ENCODE measurements around the gene RMND1.
"Not testable (repeated sequence)": the region's sequence is repeated elsewhere in the genome, so short reads cannot be mapped to it uniquely, and the experiment has no call there.

The RMND1 gene

GRCh38 chr6:151451950-151452749 is at the start of gene RMND1:
Gene RMND1 (minus strand): TSS chr6:151452126. CDS start chr6:151445811, 6,315 bp downstream.
- peak; percentile 97 to 99 (median 98) for DNase-seq (ENCODE audit: low read depth in 3 of 3)

GRCh38 chr6:151499551-151499950 is 47.6 kb upstream of the RMND1 start:
- no peak for DNase-seq (ENCODE audit: low read depth in 3 of 3)

DNA sequence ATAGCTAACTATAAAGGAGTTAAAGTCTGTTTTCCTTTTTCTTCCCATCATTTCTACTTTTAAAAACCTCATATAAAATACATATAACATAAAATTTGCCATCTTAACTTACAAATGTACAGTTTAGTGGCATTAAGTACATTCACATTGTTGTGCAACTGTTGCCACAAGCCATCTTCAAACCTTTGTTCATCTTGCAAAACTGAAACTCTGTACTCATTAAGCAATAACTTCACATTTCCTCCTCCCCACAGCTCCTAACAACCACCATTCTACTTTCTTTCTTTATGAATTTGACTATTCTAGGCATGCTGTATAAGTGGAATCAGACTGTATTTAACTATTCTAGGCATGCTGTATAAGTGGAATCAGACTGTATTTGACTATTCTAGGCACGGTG is 46.4 kb upstream of the RMND1 start:
- DNase-seq (ENCODE audit: low read depth in 3 of 3), result no peak

GRCh38 chr6:151497905-151498304 is 46.0 kb upstream of the RMND1 start:
- no peak for DNase-seq (ENCODE audit: low read depth in 3 of 3)

DNA sequence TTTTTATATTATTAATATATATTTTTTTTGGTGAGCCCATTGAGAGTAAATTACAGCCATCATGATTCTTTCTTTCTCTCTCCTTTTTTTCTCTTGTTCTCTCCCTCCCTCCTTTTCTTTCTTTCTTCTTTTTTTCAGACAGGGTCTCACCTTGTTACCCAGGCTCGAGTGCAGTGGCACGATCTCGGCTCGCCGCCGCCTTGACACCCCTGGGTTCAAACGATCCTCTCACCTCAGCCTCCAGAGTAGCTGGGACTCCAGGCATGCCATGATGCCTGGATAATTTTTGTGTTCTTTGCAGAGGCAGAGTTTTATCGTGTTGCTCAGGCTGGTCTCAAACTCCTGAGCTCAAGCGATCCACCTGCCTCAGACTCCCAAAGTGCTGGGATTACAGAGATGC is 43.5 kb upstream of the RMND1 start:
- no peak for DNase-seq (ENCODE audit: low read depth in 3 of 3)

DNA sequence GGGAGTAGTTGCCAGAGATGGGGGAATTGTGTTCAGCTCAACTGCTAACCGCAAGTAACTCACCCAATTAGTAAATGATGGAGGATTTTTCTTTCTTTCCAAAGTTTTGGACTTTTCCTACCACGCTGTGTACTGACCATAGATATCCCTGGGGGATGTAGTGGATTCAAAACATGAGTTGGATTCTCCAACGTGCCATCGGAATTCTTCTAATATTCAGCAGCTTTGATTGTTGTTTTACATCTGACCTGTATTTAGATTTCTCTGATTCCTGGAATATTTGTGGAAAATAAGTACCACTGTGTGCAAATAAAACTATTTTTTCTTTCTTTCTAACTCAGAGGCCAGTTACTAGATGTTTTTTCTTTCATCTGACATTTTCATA is 43.0 kb upstream of the RMND1 start:
- no peak for DNase-seq (ENCODE audit: low read depth in 3 of 3)

DNA sequence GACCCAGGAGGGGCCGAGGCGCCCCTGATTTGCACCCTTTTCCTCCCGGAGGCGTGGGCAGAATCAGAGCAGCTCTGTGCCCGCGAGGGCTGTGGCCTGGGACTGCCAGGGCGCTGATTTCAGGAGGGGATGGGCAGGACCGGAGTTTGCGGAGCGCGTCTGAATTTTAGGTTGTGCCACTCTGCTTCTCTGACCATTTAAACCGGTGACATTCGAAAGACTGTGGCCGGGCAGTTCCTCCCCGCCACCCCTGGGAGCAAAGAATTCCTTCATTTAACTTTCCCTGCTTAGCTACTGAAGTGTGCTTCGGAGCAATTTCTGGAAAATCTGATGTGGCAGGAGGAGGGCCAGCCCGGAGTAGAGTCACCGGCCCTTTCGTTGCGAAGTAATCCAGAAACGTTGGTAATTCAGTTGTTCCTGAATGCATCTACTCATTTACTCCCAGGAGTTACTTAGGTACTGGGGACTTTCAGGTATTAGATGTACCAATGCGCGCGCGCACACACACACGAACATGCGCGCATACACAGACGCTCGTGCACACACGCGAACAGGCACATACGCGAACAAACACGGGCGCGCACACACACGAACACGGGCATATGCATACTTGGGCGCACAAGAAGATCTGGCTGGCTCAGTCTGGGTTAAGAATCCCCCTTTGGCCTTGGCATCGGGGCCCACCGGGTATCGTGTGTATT is 42.5 kb upstream of the RMND1 start:
- peak in 1 of 3 donors; percentile 8 for DNase-seq (ENCODE audit: low read depth in 3 of 3)

GRCh38 chr6:151493804-151494234 is 41.9 kb upstream of the RMND1 start, which contains the start of gene CCDC170:
Gene CCDC170 (plus strand): TSS chr6:151494017. CDS start chr6:151494129, 112 bp downstream.
- no peak for DNase-seq (ENCODE audit: low read depth in 3 of 3)

DNA sequence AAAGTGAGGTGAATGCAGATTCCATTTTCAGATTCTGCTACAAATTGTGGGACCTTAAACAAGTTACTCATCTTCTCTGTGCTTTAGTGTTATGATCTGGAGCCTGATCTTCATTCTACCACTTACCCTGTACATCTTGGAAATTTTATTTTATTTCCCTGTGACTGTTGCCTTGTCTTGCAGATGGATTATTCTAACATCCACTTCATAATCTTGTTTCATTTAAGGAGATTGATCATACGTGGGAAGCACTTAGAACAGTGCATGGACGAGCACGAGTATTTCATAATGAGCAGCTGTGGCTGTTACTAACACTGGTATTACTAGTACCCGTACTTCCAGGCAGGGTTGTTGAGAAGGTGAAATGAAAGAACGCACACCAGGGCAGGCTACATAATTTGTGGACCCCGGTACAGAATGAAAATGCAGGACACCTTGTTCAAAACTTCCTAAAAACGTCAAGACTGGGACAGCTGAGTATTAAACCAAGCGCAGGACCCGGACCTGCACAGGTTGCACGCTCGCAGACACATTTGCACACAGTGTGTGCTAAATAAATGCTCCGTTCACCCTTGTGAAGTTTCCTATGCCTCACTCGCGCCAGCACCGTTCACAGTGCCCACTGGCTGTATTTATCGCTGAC is 41.4 kb upstream of the RMND1 start:
- no peak for DNase-seq (ENCODE audit: low read depth in 3 of 3)

GRCh38 chr6:151490996-151491395 is 39.1 kb upstream of the RMND1 start:
- no peak for DNase-seq (ENCODE audit: low read depth in 3 of 3)

GRCh38 chr6:151488226-151488625 is 36.3 kb upstream of the RMND1 start:
- DNase-seq (ENCODE audit: low read depth in 3 of 3), result no peak

DNA sequence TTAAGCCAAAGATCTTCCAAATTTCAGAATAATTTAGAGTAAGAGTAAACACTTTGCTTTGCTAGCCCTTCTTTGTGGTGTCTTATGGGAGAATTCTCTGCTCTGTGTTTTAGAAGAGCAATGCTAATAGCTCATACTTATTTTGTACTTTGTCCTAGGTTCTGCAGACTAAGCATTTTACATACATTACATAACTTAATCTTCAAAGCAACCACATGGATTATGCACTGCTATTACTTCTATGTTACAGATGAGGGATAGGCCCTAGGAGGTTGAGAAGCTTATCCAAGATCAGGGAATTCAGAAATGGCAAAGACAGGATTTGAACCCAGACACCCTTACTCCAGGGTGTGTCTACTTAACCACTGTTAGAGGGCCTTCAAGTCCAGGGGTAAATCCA is 32.1 kb upstream of the RMND1 start:
- DNase-seq (ENCODE audit: low read depth in 3 of 3), result no peak

DNA sequence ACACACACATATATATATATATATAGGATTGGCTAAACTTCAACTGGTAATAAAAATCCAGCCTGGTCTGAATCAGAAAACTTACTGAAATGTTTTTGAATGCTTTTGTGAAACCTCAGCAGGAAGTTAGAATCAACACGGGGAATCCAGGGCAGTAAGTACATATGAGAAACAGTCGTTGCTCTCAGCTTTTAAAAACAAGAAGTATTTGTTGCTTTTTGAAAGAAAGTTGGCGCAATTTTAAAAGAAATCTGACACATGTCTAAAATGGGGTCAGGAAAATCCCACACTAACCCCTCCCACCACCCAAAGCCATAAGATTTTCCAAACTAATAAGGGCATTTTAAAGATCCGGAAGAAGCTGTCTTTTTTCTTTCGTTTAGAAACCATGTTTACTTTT is 30.4 kb upstream of the RMND1 start:
- no peak for DNase-seq (ENCODE audit: low read depth in 3 of 3)

DNA sequence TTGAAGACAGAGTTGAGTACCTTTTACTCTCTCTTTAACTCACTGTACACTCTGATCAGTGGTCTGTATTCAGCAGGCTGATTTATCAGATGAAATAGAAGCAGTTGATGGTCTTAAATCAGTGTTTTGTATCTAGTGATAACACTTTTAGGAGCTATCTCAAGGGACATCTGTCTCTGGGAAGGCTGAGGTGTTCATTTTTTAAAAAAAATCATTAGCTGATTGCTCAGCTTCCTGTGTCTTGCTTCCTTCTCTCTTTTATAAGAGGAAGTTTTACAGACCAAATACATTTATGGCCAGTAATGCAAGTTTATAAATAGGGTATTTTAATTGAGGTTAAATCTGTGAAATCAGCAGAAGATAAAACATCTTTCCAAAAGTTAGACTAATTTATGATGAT is 29.9 kb upstream of the RMND1 start:
- DNase-seq (ENCODE audit: low read depth in 3 of 3), result no peak

DNA sequence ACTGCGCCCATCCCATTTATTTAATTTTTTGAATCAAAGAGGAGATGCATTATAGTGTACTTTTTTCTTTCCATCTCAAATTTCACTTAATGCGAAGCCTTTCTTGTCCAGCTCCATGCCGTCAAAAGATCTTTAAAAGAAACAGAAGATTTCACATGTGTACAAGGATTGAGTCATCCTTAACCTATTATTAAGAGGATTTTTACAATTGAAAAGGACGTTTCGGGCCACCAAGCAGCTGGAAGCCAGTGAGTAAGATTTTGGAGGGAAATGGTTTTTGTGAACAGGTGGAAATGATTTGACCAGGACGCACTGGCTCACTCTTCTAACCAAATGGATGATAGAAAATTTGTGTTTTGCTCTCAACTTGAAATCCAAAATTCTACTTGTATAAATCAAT is 26.7 kb upstream of the RMND1 start:
- DNase-seq (ENCODE audit: low read depth in 3 of 3), result no peak

GRCh38 chr6:151477726-151478125 is 25.8 kb upstream of the RMND1 start:
- DNase-seq (ENCODE audit: low read depth in 3 of 3), result no peak

DNA sequence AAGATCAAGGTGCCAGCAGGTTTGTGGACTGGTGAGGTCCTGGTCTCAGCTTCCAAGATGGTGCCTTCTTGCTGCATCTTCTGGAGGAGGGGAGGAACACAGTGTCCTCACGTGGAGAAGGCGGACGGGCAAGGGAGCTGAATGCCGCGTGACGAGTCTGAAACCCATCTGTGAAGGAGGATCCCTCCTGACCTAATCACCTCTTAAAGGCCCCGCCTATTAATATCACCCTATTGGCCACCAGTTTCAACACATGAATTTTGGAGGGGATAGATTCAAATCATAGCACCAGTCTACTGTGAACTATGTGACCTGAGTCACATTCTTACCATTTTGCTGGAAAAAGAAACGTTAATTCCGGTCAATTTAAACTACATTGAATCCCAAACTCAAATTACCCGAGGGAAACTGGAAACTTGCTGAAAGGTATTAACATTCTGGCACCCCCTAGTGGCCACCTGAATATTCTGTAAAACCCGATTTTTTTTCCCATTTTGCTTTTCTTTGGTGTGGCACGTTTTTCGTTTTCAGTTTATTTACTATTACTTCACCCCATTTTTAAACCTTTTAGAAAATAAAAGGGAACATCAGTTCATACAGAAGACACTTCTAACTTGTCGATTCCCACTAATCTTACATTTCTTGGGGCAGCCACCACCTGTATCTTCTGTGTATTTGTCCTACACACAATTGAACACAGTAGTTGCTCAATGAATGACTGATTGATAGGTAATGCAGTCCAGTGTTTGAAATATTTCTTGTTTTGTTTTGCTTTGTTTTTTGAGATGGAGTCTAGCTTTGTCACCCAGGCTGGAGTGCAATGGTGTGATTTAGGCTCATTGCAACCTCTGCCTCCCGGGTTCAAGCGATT is 24.0 kb upstream of the RMND1 start:
- no peak for DNase-seq (ENCODE audit: low read depth in 3 of 3)

DNA sequence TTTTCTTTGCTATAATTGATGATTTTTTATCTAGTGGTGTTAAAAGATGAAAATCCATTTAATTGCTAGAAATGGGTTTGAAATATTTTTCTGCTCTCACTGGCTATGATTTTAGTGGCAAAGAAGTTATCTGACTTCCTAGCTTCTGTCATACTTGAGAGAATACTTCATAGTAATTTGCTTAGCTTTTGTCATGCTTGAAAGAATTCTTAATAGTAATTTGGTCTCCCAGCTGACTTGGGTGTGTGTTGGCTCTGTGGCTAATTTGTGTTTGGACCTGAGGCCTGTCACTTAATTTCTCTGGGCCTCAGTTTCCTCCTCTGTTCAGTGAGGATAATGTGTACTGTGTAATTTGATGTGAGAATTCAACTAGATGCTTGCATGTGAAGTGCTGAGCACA is 12.8 kb upstream of the RMND1 start:
- DNase-seq (ENCODE audit: low read depth in 3 of 3), result no peak

GRCh38 chr6:151461673-151462072 is 9.7 kb upstream of the RMND1 start:
- DNase-seq (ENCODE audit: low read depth in 3 of 3), result no peak

GRCh38 chr6:151455751-151456398 is 3.9 kb upstream of the RMND1 start:
- DNase-seq (ENCODE audit: low read depth in 3 of 3), result not testable (repeated sequence)

DNA sequence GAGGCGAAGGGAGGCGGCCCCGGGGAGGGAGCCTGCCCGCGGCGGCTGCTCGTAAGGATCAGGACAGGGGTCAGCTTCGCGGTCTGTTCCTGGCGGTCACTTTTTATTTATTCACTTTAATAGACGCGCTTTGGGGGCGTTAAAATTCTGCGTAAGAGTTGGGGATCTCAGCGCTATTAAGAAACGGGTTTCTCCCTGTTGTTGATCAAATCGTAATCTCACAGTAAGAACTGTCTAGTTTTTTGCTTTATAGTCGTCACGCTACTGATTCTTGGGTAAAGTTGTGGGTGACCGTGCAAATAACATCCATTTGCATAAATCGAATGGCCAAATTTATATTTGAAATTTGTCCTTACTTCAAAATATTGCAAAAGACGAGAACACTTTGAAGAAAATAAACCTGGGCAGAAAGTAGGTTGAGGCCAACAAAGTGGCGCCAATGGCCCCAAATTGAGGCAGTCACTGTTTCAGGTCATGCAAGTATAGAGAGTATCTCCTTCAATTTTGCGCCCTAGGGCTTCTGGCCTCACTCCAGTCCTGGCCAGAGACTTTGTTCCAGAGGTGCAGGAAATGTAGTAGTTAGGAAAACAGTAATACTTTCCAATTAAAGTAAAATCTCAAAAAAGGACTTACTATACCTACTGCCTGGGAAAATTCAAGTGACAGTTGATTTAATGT is 963 bp upstream of the RMND1 start:
- DNase-seq (ENCODE audit: low read depth in 3 of 3), result no peak

Data from stimulated activated CD4-positive, alpha-beta T cell treated with anti-CD3 and anti-CD28 coated beads, TNF-alpha, amount 100 ng/mL, for 48 hours (primary cell).